Right lobe of liver (tissue), 4 donors: ENCODE measurements around the gene PTPRK.

Source experiments
- POLR2A ChIP-seq: fragments of 450-650 bp; IDR thresholded peaks from one replicate; pipeline ENCODE4 v1.6.1; 2017; ENCODE audit warnings: antibody characterized with exemption, mild to moderate bottlenecking
- TF ChIP-seq, protein P1 (sequence below), 4 donors: fragments of 200-600 bp in 3 of 4; fragments of 450-650 bp in 1 of 4; IDR thresholded peaks; one replicate each; pipeline versions ENCODE4 v1.5.1 to v1.8.0; 2016 to 2022; ENCODE audit warnings: antibody characterized with exemption in 4 of 4, mild to moderate bottlenecking in 2 of 4
- donor health status: DM: no; HTN: no; CAD: no.
- donor health status: DM: no; HTN: no; CAD: no.
- donor health status: DM: no; HTN: yes; CAD: no.

- TF ChIP-seq, protein P1, sequence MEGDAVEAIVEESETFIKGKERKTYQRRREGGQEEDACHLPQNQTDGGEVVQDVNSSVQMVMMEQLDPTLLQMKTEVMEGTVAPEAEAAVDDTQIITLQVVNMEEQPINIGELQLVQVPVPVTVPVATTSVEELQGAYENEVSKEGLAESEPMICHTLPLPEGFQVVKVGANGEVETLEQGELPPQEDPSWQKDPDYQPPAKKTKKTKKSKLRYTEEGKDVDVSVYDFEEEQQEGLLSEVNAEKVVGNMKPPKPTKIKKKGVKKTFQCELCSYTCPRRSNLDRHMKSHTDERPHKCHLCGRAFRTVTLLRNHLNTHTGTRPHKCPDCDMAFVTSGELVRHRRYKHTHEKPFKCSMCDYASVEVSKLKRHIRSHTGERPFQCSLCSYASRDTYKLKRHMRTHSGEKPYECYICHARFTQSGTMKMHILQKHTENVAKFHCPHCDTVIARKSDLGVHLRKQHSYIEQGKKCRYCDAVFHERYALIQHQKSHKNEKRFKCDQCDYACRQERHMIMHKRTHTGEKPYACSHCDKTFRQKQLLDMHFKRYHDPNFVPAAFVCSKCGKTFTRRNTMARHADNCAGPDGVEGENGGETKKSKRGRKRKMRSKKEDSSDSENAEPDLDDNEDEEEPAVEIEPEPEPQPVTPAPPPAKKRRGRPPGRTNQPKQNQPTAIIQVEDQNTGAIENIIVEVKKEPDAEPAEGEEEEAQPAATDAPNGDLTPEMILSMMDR (IDR thresholded peaks at IDR 0.05): no peak
- no peak for TF ChIP-seq POLR2A
These were observed 521.4 kb downstream of the PTPRK start for GRCh38 chr6:127998985-127999384.
